Measurements from ENCODE around the gene KCNQ5. TPM values are rescaled to one million over a fixed set of nuclear protein-coding genes. Genes with fewer than 3 reads are reported as not detected.

KCNQ5 gene
- polyA plus RNA-seq, 3 donors: not detected

DNA sequence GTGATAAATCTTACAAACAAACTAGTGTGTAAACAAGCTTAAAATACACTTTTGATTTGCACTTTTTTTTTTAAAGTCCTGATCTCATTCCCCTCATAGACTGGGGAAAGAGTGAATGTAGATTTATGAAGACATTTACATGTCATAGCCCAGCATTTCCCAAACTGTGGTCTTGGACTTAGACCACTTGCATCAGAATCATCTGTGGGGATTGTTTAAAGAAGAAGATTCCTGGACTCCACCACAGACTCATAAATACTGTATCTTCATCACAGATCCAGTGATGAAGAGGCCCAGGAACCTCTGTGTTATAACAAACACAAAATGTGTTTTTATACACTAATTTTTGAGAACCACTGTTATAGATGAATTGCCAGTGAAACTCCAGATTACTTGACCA lies 99.5 kb downstream of the KCNQ5 start:
- intact Hi-C loops (cut with micrococcal nuclease): no loop called here
- TF ChIP-seq CTCF (IDR thresholded peaks at IDR 0.05): no peak
- no peaks in the 10 kb centered on the region for H3K9me3 Mint-ChIP-seq
- H3K4me2 ChIP-seq (replicated peaks; ENCODE audit: extremely low read depth, low read length, poor library complexity, severe bottlenecking): no peak overlapping the region
- no peaks in the 10 kb centered on the region for H3K36me3 ChIP-seq (replicated peaks in 1 of 2; ENCODE audit: control insufficient read depth in 1 of 2, insufficient read depth in 2 of 2, low read length in 2 of 2)
- no peaks in the 10 kb centered on the region for H3K4me1 ChIP-seq (ENCODE audit: control insufficient read depth in 1 of 2, insufficient read depth in 2 of 2, low read length in 2 of 2)
- no peak overlapping the region for H2AFZ ChIP-seq (ENCODE audit: insufficient read depth, low read depth, low read length, poor library complexity, severe bottlenecking)
- H4K20me1 ChIP-seq (ENCODE audit: insufficient read depth, low read length): no peaks in the 10 kb centered on the region
- no peak overlapping the region for H3K4me3 ChIP-seq (replicated peaks in 1 of 3; ENCODE audit: low read depth in 2 of 3, low read length in 3 of 3)
- no peaks in the 10 kb centered on the region for H3K36me3 Mint-ChIP-seq
- no peak overlapping the region for H3K27ac Mint-ChIP-seq
- no peak overlapping the region for H3K4me3 Mint-ChIP-seq
- no peaks in the 10 kb centered on the region for H3K27me3 ChIP-seq (ENCODE audit: control insufficient read depth in 2 of 2, insufficient read depth in 2 of 2, low read length in 2 of 2)
- no peak for DNase-seq
- peaks cover 9% of the 10 kb centered on the region for H3K4me1 Mint-ChIP-seq
- H3K79me2 ChIP-seq (ENCODE audit: insufficient read depth, low read length): no peaks in the 10 kb centered on the region
- no peaks in the 10 kb centered on the region for H3K9me3 ChIP-seq (replicated peaks in 1 of 2; ENCODE audit: control insufficient read depth in 1 of 2, insufficient read depth in 1 of 2, low read length in 2 of 2)
- H3K27ac ChIP-seq (ENCODE audit: low read depth in 1 of 2, low read length in 2 of 2): no peak overlapping the region
- H3K27me3 Mint-ChIP-seq (ENCODE audit: low read depth in 3 of 3): no peaks in the 10 kb centered on the region
- no peak overlapping the region for H3K9ac ChIP-seq (ENCODE audit: insufficient read depth, low read length, poor library complexity, severe bottlenecking)

- Mint-ChIP-seq H3K4me3 (no peak overlapping the region), H3K27ac (no peak overlapping the region), H3K27me3 (ENCODE audit: low read depth in 3 of 3) (no peaks in the 10 kb centered on the region), H3K36me3 (no peaks in the 10 kb centered on the region), H3K9me3 (peaks cover 0 to 2% (median 0%) of the 10 kb centered on the region in 7 donors), H3K4me1 (peaks cover 9% of the 10 kb centered on the region)
- H4K20me1 ChIP-seq (ENCODE audit: insufficient read depth, low read length): no peaks in the 10 kb centered on the region
- H3K9me3 ChIP-seq (replicated peaks in 1 of 2; ENCODE audit: control insufficient read depth in 1 of 2, insufficient read depth in 1 of 2, low read length in 2 of 2): no peaks in the 10 kb centered on the region
- no peak overlapping the region for H3K9ac ChIP-seq (ENCODE audit: insufficient read depth, low read length, poor library complexity, severe bottlenecking)
- DNase-seq: no peak
- intact Hi-C loops (cut with micrococcal nuclease): no loop called here
- no peaks in the 10 kb centered on the region for H3K79me2 ChIP-seq (ENCODE audit: insufficient read depth, low read length)
- H2AFZ ChIP-seq (ENCODE audit: insufficient read depth, low read depth, low read length, poor library complexity, severe bottlenecking): no peak overlapping the region
- H3K36me3 ChIP-seq (replicated peaks in 1 of 2; ENCODE audit: control insufficient read depth in 1 of 2, insufficient read depth in 2 of 2, low read length in 2 of 2): no peaks in the 10 kb centered on the region
- H3K4me3 ChIP-seq (replicated peaks in 1 of 3; ENCODE audit: low read depth in 2 of 3, low read length in 3 of 3): no peak overlapping the region
- H3K27ac ChIP-seq (ENCODE audit: low read depth in 1 of 2, low read length in 2 of 2): no peak overlapping the region
- WGBS (ENCODE audit: insufficient coverage): no CpG with 5 or more reads among the region's 2 CpGs
- H3K4me1 ChIP-seq (ENCODE audit: control insufficient read depth in 1 of 2, insufficient read depth in 2 of 2, low read length in 2 of 2): no peaks in the 10 kb centered on the region
- TF ChIP-seq CTCF (IDR thresholded peaks at IDR 0.05): no peak
- no peaks in the 10 kb centered on the region for H3K27me3 ChIP-seq (ENCODE audit: control insufficient read depth in 2 of 2, insufficient read depth in 2 of 2, low read length in 2 of 2)
- no peak overlapping the region for H3K4me2 ChIP-seq (replicated peaks; ENCODE audit: extremely low read depth, low read length, poor library complexity, severe bottlenecking)
These were observed 102.7 kb downstream of the KCNQ5 start for GRCh38 chr6:72724545-72724944.

Measured in CD14-positive monocyte (primary cell).